Coronary artery (tissue), 2 donors: ENCODE measurements around the gene RGSL1.

Experiments
- DNase-seq: peaks from one replicate; pipeline ENCODE4 v3.0.0-alpha.2; 2017; ENCODE audit warnings: low spot score
- H3K27ac ChIP-seq, 2 donors: fragments of 200-600 bp; sonication (generic); one replicate each; pipeline ENCODE4 v1.5.1; 2016 to 2019
- H3K4me3 ChIP-seq: fragments of 200-600 bp; sonication (generic); 2 replicates; pipeline ENCODE4 v1.5.1; 2016; ENCODE audit warnings: mild to moderate bottlenecking, moderate library complexity
- CTCF ChIP-seq: fragments of 200-600 bp; sonication (generic); IDR thresholded peaks from one replicate; pipeline ENCODE4 v1.5.1; 2019; ENCODE audit warnings: antibody characterized with exemption

Gene RGSL1

GRCh38 chr1:182560392-182560984 is 110.5 kb downstream of the RGSL1 start:
- no peak for DNase-seq
- Histone ChIP-seq H3K27ac (no peak overlapping the region), H3K4me3 (no peak overlapping the region)
- TF ChIP-seq CTCF = no peak

GRCh38 chr1:182561456-182561855 is 111.5 kb downstream of the RGSL1 start:
- Histone ChIP-seq H3K27ac (no peak overlapping the region), H3K4me3 (no peak overlapping the region)
- no peak for DNase-seq
- no peak for TF ChIP-seq CTCF

GRCh38 chr1:182563095-182563494 is 113.1 kb downstream of the RGSL1 start:
- TF ChIP-seq CTCF = no peak
- no peak for DNase-seq
- no peak overlapping the region for H3K27ac ChIP-seq
- no peak overlapping the region for H3K4me3 ChIP-seq

- Histone ChIP-seq H3K27ac (no peak overlapping the region), H3K4me3 (no peak overlapping the region)
- DNase-seq = no peak
- no peak for TF ChIP-seq CTCF
These were observed 114.6 kb downstream of the RGSL1 start for GRCh38 chr1:182564406-182565004.

GRCh38 chr1:182565537-182565936 is 115.6 kb downstream of the RGSL1 start:
- TF ChIP-seq CTCF = no peak
- no peak for DNase-seq
- H3K27ac ChIP-seq = no peak overlapping the region

GRCh38 chr1:182567629-182568028 is 117.7 kb downstream of the RGSL1 start:
- DNase-seq = no peak
- H3K4me3 ChIP-seq = no peak overlapping the region
- no peak for TF ChIP-seq CTCF
- H3K27ac ChIP-seq = no peak overlapping the region

More at GRCh38 chr1:182565537-182565936, 115.6 kb downstream of the RGSL1 start:
- H3K4me3 ChIP-seq = no peak overlapping the region

GRCh38 chr1:182568647-182569284 is 118.8 kb downstream of the RGSL1 start:
- no peak for DNase-seq
- H3K4me3 ChIP-seq = no peak overlapping the region
- H3K27ac ChIP-seq = no peak overlapping the region
- no peak for TF ChIP-seq CTCF
